ENCODE measurements around the gene FMNL2. TPM values are rescaled to one million over a fixed set of nuclear protein-coding genes. Genes with fewer than 3 reads are reported as not detected.

The FMNL2 gene
- total and polyA plus RNA-seq, 2 experiments from 2014 or later: 16.5 to 45.4 TPM

- Mint-ChIP-seq H3K4me3 (no peak overlapping the region), H3K36me3 (ENCODE audit: low read depth) (no peaks in the 10 kb centered on the region), H3K9me3 (no peaks in the 10 kb centered on the region), H3K4me1 (peaks cover 43% of the 10 kb centered on the region), H3K27ac (no peak overlapping the region), H3K27me3 (ENCODE audit: insufficient read depth, low read depth, poor library complexity) (peaks cover 3% of the 10 kb centered on the region)
- Histone ChIP-seq H3K4me2 (no peak overlapping the region), H3K4me3 (no peak overlapping the region), H3K27ac (ENCODE audit: low read depth) (no peak overlapping the region), H3K27me3 (ENCODE audit: insufficient read depth) (no peaks in the 10 kb centered on the region), H3K79me2 (replicated peaks; ENCODE audit: insufficient read depth) (peaks cover 86% of the 10 kb centered on the region), H4K20me1 (replicated peaks; ENCODE audit: insufficient read depth) (peaks cover 4% of the 10 kb centered on the region; the same call in 1 of the 2 replicates), H3F3A (replicated peaks; ENCODE audit: low read depth) (no peaks in the 10 kb centered on the region), H3K36me3 (ENCODE audit: insufficient read depth) (no peaks in the 10 kb centered on the region), H3K4me1 (ENCODE audit: insufficient read depth) (peaks cover 27% of the 10 kb centered on the region), H2AFZ (no peak overlapping the region), H3K9me2 (ENCODE audit: insufficient read depth) (no peaks in the 10 kb centered on the region)
- TF ChIP-seq ZNF114 (CRISPR knock-in tag; IDR thresholded peaks at IDR 0.05) (no peak), EZH2 (IDR thresholded peaks at IDR 0.05; ENCODE audit: low read depth, unreplicated experiment) (no peak), POLR2AphosphoS5 (IDR thresholded peaks at IDR 0.05; ENCODE audit: low read depth) (no peak), ETS1 (IDR thresholded peaks at IDR 0.05) (no peak), CTCF (conservative IDR thresholded peaks at IDR 0.05; ENCODE audit: low read depth in 2 of 2) (no peak), STAT1 (IDR thresholded peaks at IDR 0.05; ENCODE audit: unreplicated experiment) (no peak), JUNB (IDR thresholded peaks at IDR 0.05; ENCODE audit: unreplicated experiment) (no peak)
- TF ChIP-seq, protein P1, sequence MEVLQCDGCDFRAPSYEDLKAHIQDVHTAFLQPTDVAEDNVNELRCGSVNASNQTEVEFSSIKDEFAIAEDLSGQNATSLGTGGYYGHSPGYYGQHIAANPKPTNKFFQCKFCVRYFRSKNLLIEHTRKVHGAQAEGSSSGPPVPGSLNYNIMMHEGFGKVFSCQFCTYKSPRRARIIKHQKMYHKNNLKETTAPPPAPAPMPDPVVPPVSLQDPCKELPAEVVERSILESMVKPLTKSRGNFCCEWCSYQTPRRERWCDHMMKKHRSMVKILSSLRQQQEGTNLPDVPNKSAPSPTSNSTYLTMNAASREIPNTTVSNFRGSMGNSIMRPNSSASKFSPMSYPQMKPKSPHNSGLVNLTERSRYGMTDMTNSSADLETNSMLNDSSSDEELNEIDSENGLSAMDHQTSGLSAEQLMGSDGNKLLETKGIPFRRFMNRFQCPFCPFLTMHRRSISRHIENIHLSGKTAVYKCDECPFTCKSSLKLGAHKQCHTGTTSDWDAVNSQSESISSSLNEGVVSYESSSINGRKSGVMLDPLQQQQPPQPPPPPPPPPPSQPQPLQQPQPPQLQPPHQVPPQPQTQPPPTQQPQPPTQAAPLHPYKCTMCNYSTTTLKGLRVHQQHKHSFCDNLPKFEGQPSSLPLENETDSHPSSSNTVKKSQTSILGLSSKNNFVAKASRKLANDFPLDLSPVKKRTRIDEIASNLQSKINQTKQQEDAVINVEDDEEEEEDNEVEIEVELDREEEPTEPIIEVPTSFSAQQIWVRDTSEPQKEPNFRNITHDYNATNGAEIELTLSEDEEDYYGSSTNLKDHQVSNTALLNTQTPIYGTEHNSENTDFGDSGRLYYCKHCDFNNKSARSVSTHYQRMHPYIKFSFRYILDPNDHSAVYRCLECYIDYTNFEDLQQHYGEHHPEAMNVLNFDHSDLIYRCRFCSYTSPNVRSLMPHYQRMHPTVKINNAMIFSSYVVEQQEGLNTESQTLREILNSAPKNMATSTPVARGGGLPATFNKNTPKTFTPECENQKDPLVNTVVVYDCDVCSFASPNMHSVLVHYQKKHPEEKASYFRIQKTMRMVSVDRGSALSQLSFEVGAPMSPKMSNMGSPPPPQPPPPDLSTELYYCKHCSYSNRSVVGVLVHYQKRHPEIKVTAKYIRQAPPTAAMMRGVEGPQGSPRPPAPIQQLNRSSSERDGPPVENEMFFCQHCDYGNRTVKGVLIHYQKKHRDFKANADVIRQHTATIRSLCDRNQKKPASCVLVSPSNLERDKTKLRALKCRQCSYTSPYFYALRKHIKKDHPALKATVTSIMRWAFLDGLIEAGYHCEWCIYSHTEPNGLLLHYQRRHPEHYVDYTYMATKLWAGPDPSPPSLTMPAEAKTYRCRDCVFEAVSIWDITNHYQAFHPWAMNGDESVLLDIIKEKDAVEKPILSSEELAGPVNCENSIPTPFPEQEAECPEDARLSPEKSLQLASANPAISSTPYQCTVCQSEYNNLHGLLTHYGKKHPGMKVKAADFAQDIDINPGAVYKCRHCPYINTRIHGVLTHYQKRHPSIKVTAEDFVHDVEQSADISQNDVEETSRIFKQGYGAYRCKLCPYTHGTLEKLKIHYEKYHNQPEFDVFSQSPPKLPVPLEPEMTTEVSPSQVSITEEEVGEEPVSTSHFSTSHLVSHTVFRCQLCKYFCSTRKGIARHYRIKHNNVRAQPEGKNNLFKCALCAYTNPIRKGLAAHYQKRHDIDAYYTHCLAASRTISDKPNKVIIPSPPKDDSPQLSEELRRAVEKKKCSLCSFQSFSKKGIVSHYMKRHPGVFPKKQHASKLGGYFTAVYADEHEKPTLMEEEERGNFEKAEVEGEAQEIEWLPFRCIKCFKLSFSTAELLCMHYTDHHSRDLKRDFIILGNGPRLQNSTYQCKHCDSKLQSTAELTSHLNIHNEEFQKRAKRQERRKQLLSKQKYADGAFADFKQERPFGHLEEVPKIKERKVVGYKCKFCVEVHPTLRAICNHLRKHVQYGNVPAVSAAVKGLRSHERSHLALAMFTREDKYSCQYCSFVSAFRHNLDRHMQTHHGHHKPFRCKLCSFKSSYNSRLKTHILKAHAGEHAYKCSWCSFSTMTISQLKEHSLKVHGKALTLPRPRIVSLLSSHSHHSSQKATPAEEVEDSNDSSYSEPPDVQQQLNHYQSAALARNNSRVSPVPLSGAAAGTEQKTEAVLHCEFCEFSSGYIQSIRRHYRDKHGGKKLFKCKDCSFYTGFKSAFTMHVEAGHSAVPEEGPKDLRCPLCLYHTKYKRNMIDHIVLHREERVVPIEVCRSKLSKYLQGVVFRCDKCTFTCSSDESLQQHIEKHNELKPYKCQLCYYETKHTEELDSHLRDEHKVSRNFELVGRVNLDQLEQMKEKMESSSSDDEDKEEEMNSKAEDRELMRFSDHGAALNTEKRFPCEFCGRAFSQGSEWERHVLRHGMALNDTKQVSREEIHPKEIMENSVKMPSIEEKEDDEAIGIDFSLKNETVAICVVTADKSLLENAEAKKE (CRISPR knock-in tag; IDR thresholded peaks at IDR 0.05): no peak
- TF ChIP-seq, protein P2, sequence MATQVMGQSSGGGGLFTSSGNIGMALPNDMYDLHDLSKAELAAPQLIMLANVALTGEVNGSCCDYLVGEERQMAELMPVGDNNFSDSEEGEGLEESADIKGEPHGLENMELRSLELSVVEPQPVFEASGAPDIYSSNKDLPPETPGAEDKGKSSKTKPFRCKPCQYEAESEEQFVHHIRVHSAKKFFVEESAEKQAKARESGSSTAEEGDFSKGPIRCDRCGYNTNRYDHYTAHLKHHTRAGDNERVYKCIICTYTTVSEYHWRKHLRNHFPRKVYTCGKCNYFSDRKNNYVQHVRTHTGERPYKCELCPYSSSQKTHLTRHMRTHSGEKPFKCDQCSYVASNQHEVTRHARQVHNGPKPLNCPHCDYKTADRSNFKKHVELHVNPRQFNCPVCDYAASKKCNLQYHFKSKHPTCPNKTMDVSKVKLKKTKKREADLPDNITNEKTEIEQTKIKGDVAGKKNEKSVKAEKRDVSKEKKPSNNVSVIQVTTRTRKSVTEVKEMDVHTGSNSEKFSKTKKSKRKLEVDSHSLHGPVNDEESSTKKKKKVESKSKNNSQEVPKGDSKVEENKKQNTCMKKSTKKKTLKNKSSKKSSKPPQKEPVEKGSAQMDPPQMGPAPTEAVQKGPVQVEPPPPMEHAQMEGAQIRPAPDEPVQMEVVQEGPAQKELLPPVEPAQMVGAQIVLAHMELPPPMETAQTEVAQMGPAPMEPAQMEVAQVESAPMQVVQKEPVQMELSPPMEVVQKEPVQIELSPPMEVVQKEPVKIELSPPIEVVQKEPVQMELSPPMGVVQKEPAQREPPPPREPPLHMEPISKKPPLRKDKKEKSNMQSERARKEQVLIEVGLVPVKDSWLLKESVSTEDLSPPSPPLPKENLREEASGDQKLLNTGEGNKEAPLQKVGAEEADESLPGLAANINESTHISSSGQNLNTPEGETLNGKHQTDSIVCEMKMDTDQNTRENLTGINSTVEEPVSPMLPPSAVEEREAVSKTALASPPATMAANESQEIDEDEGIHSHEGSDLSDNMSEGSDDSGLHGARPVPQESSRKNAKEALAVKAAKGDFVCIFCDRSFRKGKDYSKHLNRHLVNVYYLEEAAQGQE (IDR thresholded peaks at IDR 0.05; ENCODE audit: unreplicated experiment): no peak
- ATAC-seq: no peak
- no peak for DNase-seq (ENCODE audit: low spot score)
These were observed 151.9 kb downstream of the FMNL2 start for GRCh38 chr2:152486737-152487400.
